Skeletal muscle tissue (tissue), 4 donors: ENCODE data around the gene DTD1. TPM values are rescaled to one million over a fixed set of nuclear protein-coding genes. Genes with fewer than 3 reads are reported as not detected.
"Not testable (repeated sequence)": the region's sequence is repeated elsewhere in the genome, so short reads cannot be mapped to it uniquely, and the experiment has no call there.

Source experiments
- H3K27ac ChIP-seq: one replicate; pipeline ENCODE4 v1.7.0; 2013; ENCODE audit warnings: mild to moderate bottlenecking, low read depth, low read length, inconsistent platforms
- H3K27me3 ChIP-seq, 3 donors: one replicate each; pipeline ENCODE4 v1.7.0; 2013; ENCODE audit warnings: low read length in 3 of 3; ENCODE audit not compliant: control insufficient read depth in 3 of 3, insufficient read depth in 3 of 3
- H3K36me3 ChIP-seq, 3 donors: one replicate each; pipeline ENCODE4 v1.7.0; 2013; ENCODE audit warnings: low read length in 3 of 3; ENCODE audit not compliant: control insufficient read depth in 3 of 3, insufficient read depth in 3 of 3
- H3K4me1 ChIP-seq, 3 donors: one replicate each; pipeline ENCODE4 v1.7.0; 2013; ENCODE audit warnings: low read length in 3 of 3, mild to moderate bottlenecking in 3 of 3; ENCODE audit not compliant: control insufficient read depth in 3 of 3, insufficient read depth in 3 of 3
- H3K4me3 ChIP-seq, 3 donors: one replicate each; pipeline ENCODE4 v1.7.0; 2013; ENCODE audit warnings: low read length in 3 of 3
- H3K9ac ChIP-seq, 3 donors: one replicate each; pipeline ENCODE4 v1.7.0; 2013; ENCODE audit warnings: low read length in 3 of 3, mild to moderate bottlenecking in 3 of 3, moderate library complexity in 2 of 3, low read depth in 1 of 3
- H3K9me3 ChIP-seq, 3 donors: one replicate each; pipeline ENCODE4 v1.7.0; 2013; ENCODE audit warnings: low read length in 3 of 3; ENCODE audit not compliant: control insufficient read depth in 3 of 3
- total RNA-seq: library from RNA; depleted of rRNA; stranded (reverse); fragments of >200 nt; gene quantifications from one replicate; pipeline ENCODE4 v1.2.3, GENCODE V29; 2014
- donor health status: Osteomylitis.

DTD1 gene
- total RNA-seq, 1 donor from 2014 or later: 21.4 TPM

DNA sequence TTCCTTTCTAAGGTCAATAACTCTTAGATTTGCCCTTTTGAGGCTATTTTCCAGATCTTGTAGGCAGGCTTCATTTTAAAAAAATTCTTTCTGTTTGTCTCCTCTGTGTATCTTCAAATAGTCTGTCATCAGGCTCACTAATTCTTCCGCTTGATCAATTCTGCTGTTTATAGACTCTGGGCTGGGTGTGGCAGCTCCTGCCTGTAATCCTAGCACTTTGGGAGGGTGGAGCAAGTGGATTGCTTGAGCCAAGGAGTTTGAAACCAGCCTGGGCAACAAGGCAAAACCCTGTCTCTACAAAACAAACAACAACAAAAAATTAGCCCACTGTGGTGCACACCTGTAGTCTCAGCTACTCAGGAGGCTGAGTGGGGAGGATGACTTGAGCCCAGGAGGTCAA is 185.7 kb downstream of the DTD1 start:
- Histone ChIP-seq H3K27me3 (no peaks in the 10 kb centered on the region), H3K4me1 (peaks cover 0 to 12% (median 8%) of the 10 kb centered on the region in 3 donors), H3K9me3 (no peaks in the 10 kb centered on the region), H3K9ac (no peak overlapping the region), H3K27ac (no peak overlapping the region), H3K36me3 (no peaks in the 10 kb centered on the region), H3K4me3 (no peak overlapping the region)

DNA sequence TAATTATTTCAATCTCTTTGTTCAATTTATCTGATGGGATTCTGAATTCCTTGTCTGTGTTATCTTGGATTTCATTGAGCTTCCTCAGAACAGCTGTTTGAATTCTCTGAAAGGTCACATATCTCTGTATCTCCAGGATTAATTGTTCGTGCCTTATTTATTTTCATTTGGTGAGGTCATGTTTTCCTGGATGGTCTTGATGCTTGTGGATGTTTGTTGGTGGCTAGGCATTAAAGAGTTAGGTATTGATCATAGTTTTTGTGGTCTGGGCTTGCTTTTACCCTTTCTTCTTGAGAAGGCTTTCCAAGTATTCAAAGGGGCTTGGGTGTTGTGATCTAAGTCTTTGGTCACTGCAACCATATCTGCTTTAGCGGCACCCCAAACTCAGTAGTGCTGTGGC is 186.4 kb downstream of the DTD1 start:
- no peak overlapping the region for H3K27ac ChIP-seq
- H3K36me3 ChIP-seq: no peaks in the 10 kb centered on the region
- H3K27me3 ChIP-seq: no peaks in the 10 kb centered on the region
- H3K9me3 ChIP-seq: no peaks in the 10 kb centered on the region
- H3K4me1 ChIP-seq: peaks cover 0 to 12% (median 3%) of the 10 kb centered on the region in 3 donors
- H3K9ac ChIP-seq: no peak overlapping the region
- no peak overlapping the region for H3K4me3 ChIP-seq

DNA sequence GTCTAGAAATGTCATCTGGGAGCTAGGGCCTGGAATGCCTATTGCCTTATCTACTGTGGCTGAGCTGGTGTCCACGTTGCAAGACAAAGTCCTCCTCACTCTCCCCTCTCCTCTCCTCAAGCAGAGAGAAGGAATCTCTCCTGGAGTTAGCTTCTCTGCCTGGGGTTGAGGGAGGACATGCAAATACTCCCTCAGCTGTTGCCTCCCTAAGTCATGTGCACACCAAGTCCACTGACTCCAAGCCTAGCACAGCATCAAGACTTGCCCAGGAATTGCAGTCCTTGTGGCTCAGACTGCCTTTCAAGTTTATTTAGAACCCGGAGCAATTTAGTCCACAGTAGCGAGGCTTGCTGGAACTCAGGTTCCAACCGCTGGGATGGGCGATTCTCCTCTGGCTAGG is 187.8 kb downstream of the DTD1 start:
- Histone ChIP-seq H3K27ac (no peak overlapping the region), H3K4me3 (no peak overlapping the region), H3K27me3 (no peaks in the 10 kb centered on the region), H3K9me3 (no peaks in the 10 kb centered on the region), H3K9ac (no peak overlapping the region), H3K4me1 (peaks cover 0 to 12% (median 3%) of the 10 kb centered on the region in 3 donors), H3K36me3 (no peaks in the 10 kb centered on the region)

DNA sequence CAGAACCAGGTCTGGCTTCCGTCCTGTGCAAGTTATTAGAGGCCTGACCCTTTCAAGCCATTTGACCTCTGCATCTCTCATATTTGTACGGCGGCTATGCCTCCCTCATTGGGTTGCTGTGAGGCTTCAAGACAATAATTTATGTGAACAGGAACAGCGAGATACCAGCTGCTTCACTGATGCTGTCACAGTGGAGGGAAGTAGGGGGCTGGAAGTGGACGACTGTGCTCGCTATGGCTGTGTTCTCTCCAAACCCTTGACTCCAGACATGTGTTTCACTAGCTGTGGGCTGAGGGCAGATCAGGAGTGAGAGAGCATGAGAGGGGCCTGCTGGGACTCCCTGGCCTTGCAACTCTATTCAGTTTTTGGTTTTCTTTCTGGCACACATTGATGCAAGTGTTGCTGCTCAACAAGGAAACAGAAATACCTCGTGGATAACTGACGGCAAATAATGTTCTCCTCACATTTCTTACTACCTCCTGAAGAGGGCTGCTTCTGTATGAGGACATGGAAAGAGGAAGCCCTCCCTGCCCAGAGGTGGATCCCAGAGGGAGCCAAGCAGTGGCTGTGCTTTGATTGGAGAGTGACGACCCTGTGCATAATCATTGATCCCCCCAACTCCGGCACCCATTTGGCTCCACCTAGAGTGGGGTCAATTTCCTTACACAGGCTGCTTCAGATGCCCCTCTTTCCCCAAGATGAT is 191.0 kb downstream of the DTD1 start:
- H3K36me3 ChIP-seq: no peaks in the 10 kb centered on the region
- no peak overlapping the region for H3K4me3 ChIP-seq
- H3K4me1 ChIP-seq: peaks cover 0 to 8% (median 3%) of the 10 kb centered on the region in 3 donors
- no peak overlapping the region for H3K27ac ChIP-seq
- no peak overlapping the region for H3K9ac ChIP-seq
- no peaks in the 10 kb centered on the region for H3K27me3 ChIP-seq
- no peaks in the 10 kb centered on the region for H3K9me3 ChIP-seq

DNA sequence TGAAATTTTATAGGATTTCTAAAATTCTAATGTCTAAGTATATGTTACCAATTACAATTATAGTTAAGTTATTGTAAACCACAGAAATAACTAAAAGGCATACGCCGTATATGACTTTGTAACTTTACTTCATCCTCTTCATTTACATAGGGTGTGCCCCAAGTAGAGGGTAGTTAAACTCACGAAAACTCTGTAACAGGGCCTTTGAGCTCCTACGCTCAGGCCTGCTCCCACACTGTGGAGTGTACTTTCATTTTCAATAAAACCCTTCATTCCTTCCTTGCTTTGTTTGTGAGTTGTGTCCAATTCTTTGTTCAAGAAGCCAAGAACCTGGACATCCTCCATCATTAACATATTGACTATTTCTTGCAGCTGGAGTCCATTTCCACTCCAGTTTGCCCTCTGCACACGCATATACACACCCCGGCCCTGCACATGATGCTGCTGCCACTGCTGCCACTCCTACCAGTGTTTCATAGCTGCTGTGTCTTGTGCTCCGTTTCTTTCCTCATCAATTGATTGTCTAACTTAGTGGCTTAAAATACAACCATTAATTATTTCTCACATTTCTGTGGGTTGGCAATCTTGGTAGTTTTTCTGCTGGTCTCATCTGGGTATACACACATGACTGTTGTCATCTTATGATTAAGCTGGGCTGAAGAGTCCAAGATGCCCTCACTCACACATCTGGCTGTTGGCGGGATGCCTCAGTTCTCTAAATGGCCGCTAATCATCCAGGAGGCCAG is 192.7 kb downstream of the DTD1 start:
- H3K4me1 ChIP-seq: no peaks in the 10 kb centered on the region
- no peak overlapping the region for H3K9ac ChIP-seq
- H3K36me3 ChIP-seq: no peaks in the 10 kb centered on the region
- no peak overlapping the region for H3K4me3 ChIP-seq
- no peaks in the 10 kb centered on the region for H3K27me3 ChIP-seq
- no peak overlapping the region for H3K27ac ChIP-seq
- no peaks in the 10 kb centered on the region for H3K9me3 ChIP-seq

DNA sequence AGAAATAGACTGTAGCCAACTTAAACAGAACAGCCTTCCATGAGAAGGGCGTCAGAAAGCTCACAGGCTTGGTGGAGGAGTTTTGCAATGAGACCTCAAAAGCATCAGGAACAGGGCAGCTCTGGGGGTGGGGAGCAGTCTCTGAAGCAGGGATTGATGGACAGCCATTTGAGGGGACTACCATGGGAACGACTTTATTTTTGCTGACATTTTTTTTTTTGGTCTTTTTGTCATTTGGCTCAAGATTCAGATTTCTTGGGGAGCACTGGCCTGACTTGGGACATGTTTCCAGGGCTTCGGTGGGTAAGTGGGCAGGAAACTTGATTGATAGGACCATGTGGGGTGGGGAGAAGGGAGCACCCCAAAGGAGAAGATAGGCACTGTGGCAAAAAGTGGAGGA is 193.7 kb downstream of the DTD1 start:
- Histone ChIP-seq H3K27ac (no peak overlapping the region), H3K4me3 (no peak overlapping the region), H3K4me1 (no peaks in the 10 kb centered on the region), H3K27me3 (no peaks in the 10 kb centered on the region), H3K9ac (no peak overlapping the region), H3K36me3 (no peaks in the 10 kb centered on the region), H3K9me3 (no peaks in the 10 kb centered on the region)

DNA sequence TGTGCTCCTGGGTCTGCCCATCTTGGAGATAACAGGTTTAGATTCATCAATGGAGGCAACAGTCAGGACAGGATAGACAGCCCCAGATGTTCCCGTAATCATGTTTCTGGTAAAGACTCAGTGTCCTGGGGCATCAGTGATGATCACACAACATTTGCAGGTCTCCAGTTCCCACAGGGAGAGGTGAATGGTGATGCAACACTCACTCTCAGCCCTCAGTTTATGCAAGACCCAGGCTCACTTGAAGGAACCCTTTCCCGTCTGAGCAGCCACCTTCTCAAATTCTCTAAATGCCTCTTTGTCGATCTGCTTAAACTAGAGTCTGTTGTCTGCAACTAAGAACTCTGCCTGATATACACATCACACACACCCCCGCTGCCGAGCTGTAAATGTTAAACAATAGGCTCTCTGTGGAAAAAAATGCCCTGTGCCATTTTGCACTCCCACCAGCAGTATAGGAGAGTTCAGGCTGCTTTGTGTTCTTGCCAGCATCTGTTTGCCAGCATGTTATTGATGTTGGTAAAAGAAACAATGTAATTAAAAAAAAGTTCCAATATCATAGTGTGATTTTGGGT is 195.6 kb downstream of the DTD1 start:
- no peaks in the 10 kb centered on the region for H3K27me3 ChIP-seq

DNA sequence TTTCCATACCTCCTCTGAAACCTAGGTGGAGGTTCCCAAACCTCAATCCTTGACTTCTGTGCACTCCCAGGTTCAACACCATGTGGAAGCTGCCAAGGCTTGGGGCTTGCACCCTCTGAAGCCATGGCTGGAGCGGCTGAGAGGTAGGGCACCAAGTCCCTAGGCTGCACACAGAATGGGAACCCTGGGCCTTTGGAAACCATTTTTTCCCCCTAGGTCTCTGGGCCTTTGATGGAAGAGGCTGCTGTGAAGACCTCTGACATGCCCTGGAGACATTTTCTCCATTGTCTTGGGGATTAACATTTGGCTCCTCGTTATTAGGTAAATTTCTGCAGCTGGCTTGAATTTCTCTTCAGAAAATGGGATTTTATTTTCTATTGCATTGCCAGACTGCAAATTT is 199.2 kb downstream of the DTD1 start:
- H3K4me1 ChIP-seq, H3K36me3 ChIP-seq, H3K9ac ChIP-seq, H3K4me3 ChIP-seq, H3K27ac ChIP-seq, H3K27me3 ChIP-seq, H3K9me3 ChIP-seq: not testable (repeated sequence)

More for the DNA sequence above, 195.6 kb downstream of the DTD1 start:
- H3K9me3 ChIP-seq: no peaks in the 10 kb centered on the region
- H3K4me1 ChIP-seq: no peaks in the 10 kb centered on the region
- no peak overlapping the region for H3K4me3 ChIP-seq
- no peak overlapping the region for H3K9ac ChIP-seq
- no peak overlapping the region for H3K27ac ChIP-seq
- no peaks in the 10 kb centered on the region for H3K36me3 ChIP-seq

DNA sequence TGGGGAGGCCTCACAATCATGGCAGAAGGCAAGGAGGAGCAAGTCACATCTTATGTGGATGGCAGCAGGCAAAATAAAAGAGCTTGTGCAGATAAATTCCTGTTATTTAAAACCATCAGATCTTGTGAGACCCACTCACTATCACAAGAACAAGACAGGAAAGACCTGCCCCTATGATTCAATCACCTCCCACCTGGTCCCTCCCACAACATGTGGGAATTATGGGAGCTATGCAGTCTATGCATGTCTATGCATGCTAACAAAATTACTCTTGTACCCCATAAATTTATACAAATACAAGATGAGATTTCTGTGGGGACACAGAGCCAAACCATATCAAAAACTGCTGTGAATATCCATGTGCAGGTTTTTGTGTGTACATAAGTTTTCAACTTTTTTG is 200.2 kb downstream of the DTD1 start:
- no peak overlapping the region for H3K9ac ChIP-seq
- H3K9me3 ChIP-seq: no peaks in the 10 kb centered on the region
- H3K27me3 ChIP-seq: peaks cover 0 to 4% (median 0%) of the 10 kb centered on the region in 3 donors
- no peaks in the 10 kb centered on the region for H3K4me1 ChIP-seq
- H3K4me3 ChIP-seq: no peak overlapping the region
- no peak overlapping the region for H3K27ac ChIP-seq
- no peaks in the 10 kb centered on the region for H3K36me3 ChIP-seq

DNA sequence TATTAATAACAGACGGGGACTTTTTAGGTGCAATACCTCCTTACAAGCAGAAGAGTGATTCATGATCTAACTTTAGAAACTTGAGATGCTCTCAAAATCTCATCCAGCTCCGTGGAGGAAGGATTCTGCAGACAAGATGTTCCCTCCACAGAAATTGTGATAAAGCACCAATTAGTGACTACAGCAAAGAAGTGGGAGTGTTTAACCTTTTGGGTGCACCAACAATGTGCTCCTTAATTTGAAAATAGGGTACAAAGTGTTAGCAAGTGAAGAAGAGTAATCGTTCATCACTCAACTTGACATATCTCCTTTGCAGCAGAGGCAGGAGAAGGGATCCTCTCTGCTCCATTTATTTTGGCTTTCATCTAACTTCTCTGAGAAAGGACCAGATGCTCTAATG is 202.9 kb downstream of the DTD1 start:
- no peak overlapping the region for H3K27ac ChIP-seq
- no peak overlapping the region for H3K4me3 ChIP-seq
- peaks cover 11 to 19% (median 11%) of the 10 kb centered on the region in 3 donors for H3K4me1 ChIP-seq
- peaks cover 0 to 4% (median 0%) of the 10 kb centered on the region in 3 donors for H3K27me3 ChIP-seq
- no peaks in the 10 kb centered on the region for H3K36me3 ChIP-seq
- H3K9ac ChIP-seq: no peak overlapping the region
- no peaks in the 10 kb centered on the region for H3K9me3 ChIP-seq
